HCT116 (cell line): ENCODE measurements around the gene PRSS27.
"Not testable (repeated sequence)": the region's sequence is repeated elsewhere in the genome, so short reads cannot be mapped to it uniquely, and the experiment has no call there.

Experiments used
- ELF1 ChIP-seq: IDR thresholded peaks from 2 replicates; pipeline ENCODE4 v1.6.1; 2012; ENCODE audit warnings: low read depth, borderline replicate concordance
- FOSL1 ChIP-seq: IDR thresholded peaks from 2 replicates; pipeline ENCODE4 v1.6.1; 2012; ENCODE audit warnings: low read depth
- POLR2A ChIP-seq: IDR thresholded peaks from 2 replicates; pipeline ENCODE4 v1.7.0; 2011; ENCODE audit warnings: borderline replicate concordance; ENCODE audit not compliant: insufficient read depth, insufficient read length; ENCODE audit errors: extremely low read depth
- SRF ChIP-seq: IDR thresholded peaks from 2 replicates; pipeline ENCODE4 v1.6.1; 2012; ENCODE audit warnings: low read depth
- TCF7L2 ChIP-seq: IDR thresholded peaks from 2 replicates; pipeline ENCODE4 v1.7.0; 2011; ENCODE audit warnings: borderline replicate concordance, inconsistent platforms; ENCODE audit not compliant: insufficient read depth, insufficient read length; ENCODE audit errors: extremely low read depth
- YY1 ChIP-seq: IDR thresholded peaks from 2 replicates; pipeline ENCODE4 v1.6.1; 2011; ENCODE audit warnings: low read length, low read depth, moderate library complexity, mild to moderate bottlenecking; ENCODE audit not compliant: insufficient replicate concordance; ENCODE audit errors: extremely low read depth
- ZNF274 ChIP-seq: fragments of 200-500 bp; sonication (Bioruptor generic); IDR thresholded peaks from 2 replicates; pipeline ENCODE4 v1.6.1; 2014; ENCODE audit warnings: mild to moderate bottlenecking, low read depth, low read length, inconsistent platforms
- TF ChIP-seq, protein P1 (sequence below), 3 experiments: fragments of 200-600 bp in 1 of 3; sonication (generic) in 1 of 3; IDR thresholded peaks in 2 of 3; conservative IDR thresholded peaks in 1 of 3; 2 replicates each; pipeline ENCODE4 v1.5.1; 2012 to 2017; ENCODE audit warnings: low read depth in 2 of 3, low read length in 2 of 3, antibody characterized with exemption in 1 of 3, borderline replicate concordance in 1 of 3, control low read depth in 1 of 3, mild to moderate bottlenecking in 1 of 3, mixed read lengths in 1 of 3, mixed run types in 1 of 3, moderate library complexity in 1 of 3; ENCODE audit not compliant: insufficient read depth in 1 of 3
- TF ChIP-seq, protein P2 (sequence below): IDR thresholded peaks from 2 replicates; pipeline ENCODE4 v1.6.1; 2012

DNA sequence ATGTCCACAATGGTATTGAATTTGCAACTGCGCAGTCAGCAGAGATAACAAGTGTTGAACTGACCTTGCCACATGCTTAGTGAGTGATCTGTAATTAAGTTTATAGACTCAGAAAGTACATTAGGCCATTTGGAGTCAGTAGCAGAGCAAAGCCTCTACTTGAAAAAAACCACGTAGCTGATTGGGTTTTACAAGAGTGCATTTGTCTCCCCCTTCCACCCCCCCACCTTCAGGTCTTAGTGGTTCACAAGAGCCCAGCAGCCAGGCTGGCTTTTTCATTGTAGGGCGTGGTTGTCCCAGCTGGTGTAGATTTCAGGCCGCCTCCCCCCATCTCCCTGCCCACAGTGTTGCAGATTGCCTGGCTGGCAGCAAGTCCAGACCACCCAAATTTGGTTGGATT is 40.1 kb downstream of the PRSS27 start:
- TF ChIP-seq, protein P1, sequence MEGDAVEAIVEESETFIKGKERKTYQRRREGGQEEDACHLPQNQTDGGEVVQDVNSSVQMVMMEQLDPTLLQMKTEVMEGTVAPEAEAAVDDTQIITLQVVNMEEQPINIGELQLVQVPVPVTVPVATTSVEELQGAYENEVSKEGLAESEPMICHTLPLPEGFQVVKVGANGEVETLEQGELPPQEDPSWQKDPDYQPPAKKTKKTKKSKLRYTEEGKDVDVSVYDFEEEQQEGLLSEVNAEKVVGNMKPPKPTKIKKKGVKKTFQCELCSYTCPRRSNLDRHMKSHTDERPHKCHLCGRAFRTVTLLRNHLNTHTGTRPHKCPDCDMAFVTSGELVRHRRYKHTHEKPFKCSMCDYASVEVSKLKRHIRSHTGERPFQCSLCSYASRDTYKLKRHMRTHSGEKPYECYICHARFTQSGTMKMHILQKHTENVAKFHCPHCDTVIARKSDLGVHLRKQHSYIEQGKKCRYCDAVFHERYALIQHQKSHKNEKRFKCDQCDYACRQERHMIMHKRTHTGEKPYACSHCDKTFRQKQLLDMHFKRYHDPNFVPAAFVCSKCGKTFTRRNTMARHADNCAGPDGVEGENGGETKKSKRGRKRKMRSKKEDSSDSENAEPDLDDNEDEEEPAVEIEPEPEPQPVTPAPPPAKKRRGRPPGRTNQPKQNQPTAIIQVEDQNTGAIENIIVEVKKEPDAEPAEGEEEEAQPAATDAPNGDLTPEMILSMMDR (IDR thresholded peaks at IDR 0.05 in 2 of 3, conservative IDR thresholded peaks at IDR 0.05 in 1 of 3; ENCODE audit: borderline replicate concordance in 1 of 3, insufficient read depth in 1 of 3, low read depth in 2 of 3, low read length in 2 of 3): not testable (repeated sequence)
- not testable (repeated sequence) for TF ChIP-seq POLR2A, FOSL1, ZNF274, ELF1, SRF, YY1, TCF7L2
- TF ChIP-seq, protein P2, sequence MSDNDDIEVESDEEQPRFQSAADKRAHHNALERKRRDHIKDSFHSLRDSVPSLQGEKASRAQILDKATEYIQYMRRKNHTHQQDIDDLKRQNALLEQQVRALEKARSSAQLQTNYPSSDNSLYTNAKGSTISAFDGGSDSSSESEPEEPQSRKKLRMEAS: not testable (repeated sequence)
